Astrocyte (in vitro differentiated cells and primary cell): ENCODE data around the gene TMEM100. TPM values are rescaled to one million over a fixed set of nuclear protein-coding genes. Genes with fewer than 3 reads are reported as not detected.

Experiments
- DNase-seq: peaks from one replicate; pipeline ENCODE4 v3.0.0-alpha.2; 2010; ENCODE audit warnings: low read depth
- FAIRE-seq: peaks from 2 replicates; lab custom pipeline; 2011; peaks lifted over from hg19 to GRCh38; lab: Jason Lieb, UNC
- H2AFZ ChIP-seq: 2 replicates; pipeline ENCODE4 v1.6.0; 2012; ENCODE audit warnings: low read depth, low read length, inconsistent platforms
- H3K27ac ChIP-seq: 2 replicates; pipeline ENCODE4 v1.5.1; 2011; ENCODE audit warnings: low read depth, low read length, inconsistent platforms
- H3K27me3 ChIP-seq: 2 replicates; pipeline ENCODE4 v1.6.0; 2011; ENCODE audit warnings: low read length, inconsistent platforms; ENCODE audit not compliant: insufficient read depth
- H3K36me3 ChIP-seq: 2 replicates; pipeline ENCODE4 v1.5.1; 2011; ENCODE audit warnings: low read length, inconsistent platforms; ENCODE audit not compliant: insufficient read depth
- H3K4me1 ChIP-seq: 2 replicates; pipeline ENCODE4 v1.5.1; 2011; ENCODE audit warnings: low read length, inconsistent platforms; ENCODE audit not compliant: insufficient read depth
- H3K4me2 ChIP-seq: 2 replicates; pipeline ENCODE4 v1.6.0; 2012; ENCODE audit warnings: low read length, inconsistent platforms
- H3K4me3 ChIP-seq: 2 replicates; pipeline ENCODE4 v1.5.1; 2011; ENCODE audit warnings: low read depth, mild to moderate bottlenecking, low read length, inconsistent platforms; ENCODE audit not compliant: insufficient read depth
- H3K79me2 ChIP-seq: 2 replicates; pipeline ENCODE4 v1.6.0; 2012; ENCODE audit warnings: mild to moderate bottlenecking, low read length, inconsistent platforms; ENCODE audit not compliant: insufficient read depth
- H3K9ac ChIP-seq: 2 replicates; pipeline ENCODE4 v1.6.0; 2012; ENCODE audit warnings: mild to moderate bottlenecking, low read length, inconsistent platforms
- H3K9me3 ChIP-seq: 2 replicates; pipeline ENCODE4 v1.5.1; 2012; ENCODE audit warnings: low read depth, mild to moderate bottlenecking, low read length, inconsistent platforms; ENCODE audit not compliant: insufficient read depth
- H4K20me1 ChIP-seq: 2 replicates; pipeline ENCODE4 v1.6.0; 2012; ENCODE audit warnings: low read length, inconsistent platforms; ENCODE audit not compliant: insufficient read depth
- H3K27ac Mint-ChIP-seq: one replicate; pipeline ENCODE4 v1.8.0; 2021; ENCODE audit warnings: mild to moderate bottlenecking, mixed read lengths; ENCODE audit not compliant: unreplicated experiment
- H3K27me3 Mint-ChIP-seq: one replicate; pipeline ENCODE4 v1.8.0; 2021; ENCODE audit warnings: low read depth, mixed read lengths; ENCODE audit not compliant: unreplicated experiment
- H3K36me3 Mint-ChIP-seq: one replicate; pipeline ENCODE4 v1.8.0; 2021; ENCODE audit warnings: low read depth, mixed read lengths; ENCODE audit not compliant: unreplicated experiment
- H3K4me1 Mint-ChIP-seq: one replicate; pipeline ENCODE4 v1.8.0; 2021; ENCODE audit warnings: low read depth, mixed read lengths; ENCODE audit not compliant: unreplicated experiment
- H3K4me3 Mint-ChIP-seq: one replicate; pipeline ENCODE4 v1.8.0; 2021; ENCODE audit warnings: mild to moderate bottlenecking, moderate library complexity, mixed read lengths; ENCODE audit not compliant: unreplicated experiment
- H3K9me3 Mint-ChIP-seq: one replicate; pipeline ENCODE4 v1.8.0; 2021; ENCODE audit warnings: mild to moderate bottlenecking, mixed read lengths; ENCODE audit not compliant: unreplicated experiment
- EZH2 ChIP-seq: IDR thresholded peaks from 2 replicates; pipeline ENCODE4 v1.6.1; 2012; ENCODE audit warnings: mild to moderate bottlenecking, low read length, inconsistent platforms; ENCODE audit not compliant: insufficient read depth
- total RNA-seq: library from RNA; stranded (reverse); gene quantifications from 2 replicates; pipeline ENCODE4 v1.2.1, GENCODE V29; 2021
- TF ChIP-seq, protein P1 (sequence below): IDR thresholded peaks from 2 replicates; pipeline ENCODE4 v1.5.1; 2011; ENCODE audit warnings: low read depth, mild to moderate bottlenecking, inconsistent platforms, low read length, moderate library complexity; ENCODE audit not compliant: insufficient read depth

TMEM100 gene
- total RNA-seq, 1 donor from 2014 or later = 7.3 TPM

DNA sequence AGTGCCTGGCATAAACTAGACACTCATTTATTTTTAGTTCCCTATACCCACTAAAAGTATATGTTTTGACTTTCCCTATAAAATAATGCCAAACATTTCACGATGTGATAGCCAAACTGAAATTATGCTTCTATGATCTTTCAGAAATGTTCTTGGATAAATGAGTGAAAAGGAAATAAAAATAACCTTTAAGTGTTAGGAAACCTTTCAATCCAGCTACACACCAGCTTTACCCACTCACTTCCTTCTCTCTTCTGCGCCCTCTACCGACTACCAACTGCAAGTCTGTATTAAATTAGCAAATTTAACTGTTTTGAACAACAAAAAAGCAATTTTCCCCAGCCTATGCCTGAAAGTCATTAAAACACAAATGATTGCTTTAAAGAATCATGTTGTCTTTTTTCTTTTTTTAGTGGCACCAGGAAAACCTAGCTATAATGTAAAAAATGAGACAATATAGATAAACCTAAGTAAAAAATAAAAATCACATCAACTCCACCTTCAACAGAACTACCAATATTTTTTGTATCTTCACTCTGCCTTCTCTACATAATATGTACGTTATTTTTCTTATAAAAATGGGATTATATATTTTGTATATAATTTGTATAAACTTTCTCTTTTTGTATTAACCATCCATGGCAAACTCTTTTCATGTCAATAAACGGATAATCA, 13.2 kb upstream of the TMEM100 start:
- Histone ChIP-seq H3K4me1 (peaks cover 7% of the 10 kb centered on the region), H3K79me2 (no peaks in the 10 kb centered on the region), H3K4me3 (no peak overlapping the region), H3K27me3 (no peaks in the 10 kb centered on the region), H3K27ac (no peak overlapping the region), H2AFZ (no peak overlapping the region), H4K20me1 (no peaks in the 10 kb centered on the region), H3K36me3 (no peaks in the 10 kb centered on the region), H3K9me3 (no peaks in the 10 kb centered on the region), H3K9ac (no peak overlapping the region), H3K4me2 (no peak overlapping the region)
- no peak overlapping the region for H3K27ac Mint-ChIP-seq
- H3K9me3 Mint-ChIP-seq = no peaks in the 10 kb centered on the region
- FAIRE-seq = peak; percentile 17
- TF ChIP-seq EZH2 = no peak
- TF ChIP-seq, protein P1, sequence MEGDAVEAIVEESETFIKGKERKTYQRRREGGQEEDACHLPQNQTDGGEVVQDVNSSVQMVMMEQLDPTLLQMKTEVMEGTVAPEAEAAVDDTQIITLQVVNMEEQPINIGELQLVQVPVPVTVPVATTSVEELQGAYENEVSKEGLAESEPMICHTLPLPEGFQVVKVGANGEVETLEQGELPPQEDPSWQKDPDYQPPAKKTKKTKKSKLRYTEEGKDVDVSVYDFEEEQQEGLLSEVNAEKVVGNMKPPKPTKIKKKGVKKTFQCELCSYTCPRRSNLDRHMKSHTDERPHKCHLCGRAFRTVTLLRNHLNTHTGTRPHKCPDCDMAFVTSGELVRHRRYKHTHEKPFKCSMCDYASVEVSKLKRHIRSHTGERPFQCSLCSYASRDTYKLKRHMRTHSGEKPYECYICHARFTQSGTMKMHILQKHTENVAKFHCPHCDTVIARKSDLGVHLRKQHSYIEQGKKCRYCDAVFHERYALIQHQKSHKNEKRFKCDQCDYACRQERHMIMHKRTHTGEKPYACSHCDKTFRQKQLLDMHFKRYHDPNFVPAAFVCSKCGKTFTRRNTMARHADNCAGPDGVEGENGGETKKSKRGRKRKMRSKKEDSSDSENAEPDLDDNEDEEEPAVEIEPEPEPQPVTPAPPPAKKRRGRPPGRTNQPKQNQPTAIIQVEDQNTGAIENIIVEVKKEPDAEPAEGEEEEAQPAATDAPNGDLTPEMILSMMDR = peak; percentile 63
- no peaks in the 10 kb centered on the region for H3K36me3 Mint-ChIP-seq
- peaks cover 32% of the 10 kb centered on the region for H3K4me1 Mint-ChIP-seq
- H3K27me3 Mint-ChIP-seq = no peaks in the 10 kb centered on the region
- peak; percentile 35 for DNase-seq
- H3K4me3 Mint-ChIP-seq = no peak overlapping the region

DNA sequence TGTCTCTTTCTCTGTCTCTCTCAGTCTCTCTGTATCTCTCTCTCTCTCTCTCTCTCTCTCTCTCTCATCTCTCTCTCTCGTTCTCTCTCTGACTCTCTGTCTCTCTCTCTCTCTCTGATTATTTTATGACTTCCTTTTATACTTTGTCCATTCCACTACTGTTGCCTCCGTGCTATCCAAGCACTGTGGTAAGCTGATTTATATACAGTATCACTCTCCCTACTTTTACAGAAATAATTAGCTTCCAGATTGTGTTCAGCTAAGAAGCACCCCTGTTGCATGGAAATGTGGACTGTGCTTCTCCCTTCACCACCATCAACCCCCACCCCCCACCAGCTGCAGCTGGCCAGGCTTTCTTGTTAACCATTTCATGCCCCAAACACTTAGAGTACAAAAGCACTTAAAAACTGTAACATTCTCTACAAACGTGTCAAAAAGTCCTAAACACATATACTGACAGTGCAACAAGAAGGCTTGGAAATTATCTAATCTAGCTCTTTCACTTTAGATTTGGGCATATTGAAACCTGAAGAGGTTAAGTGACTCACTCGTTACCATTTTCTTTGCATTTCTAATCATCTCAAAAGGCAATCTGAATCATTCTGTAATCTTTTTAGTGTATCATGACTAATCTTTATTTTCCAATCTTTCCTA, 11.6 kb upstream of the TMEM100 start:
- H3K4me1 Mint-ChIP-seq = peaks cover 32% of the 10 kb centered on the region
- Histone ChIP-seq H3K4me1 (peaks cover 7% of the 10 kb centered on the region), H2AFZ (peak overlapping the region; percentile 37), H4K20me1 (no peaks in the 10 kb centered on the region), H3K4me3 (no peak overlapping the region), H3K27ac (peak overlapping the region; percentile 21), H3K79me2 (no peaks in the 10 kb centered on the region), H3K9me3 (no peaks in the 10 kb centered on the region), H3K27me3 (no peaks in the 10 kb centered on the region), H3K4me2 (peak overlapping the region; percentile 75), H3K36me3 (no peaks in the 10 kb centered on the region), H3K9ac (no peak overlapping the region)
- FAIRE-seq (no peak), DNase-seq (peak; percentile 54)
- no peaks in the 10 kb centered on the region for H3K36me3 Mint-ChIP-seq
- no peaks in the 10 kb centered on the region for H3K27me3 Mint-ChIP-seq
- TF ChIP-seq, protein P1 = no peak
- TF ChIP-seq EZH2 = no peak
- H3K27ac Mint-ChIP-seq = peak overlapping the region; percentile 7
- H3K4me3 Mint-ChIP-seq = peak overlapping the region; percentile 22
- H3K9me3 Mint-ChIP-seq = no peaks in the 10 kb centered on the region
